Upper lobe of right lung (tissue), 1 donor: ENCODE results near the gene SMAP2. TPM values are rescaled to one million over a fixed set of nuclear protein-coding genes. Genes with fewer than 3 reads are reported as not detected.
A peak's percentile ranks its signal among the peaks of the same experiment; 100 is the strongest.
"Not testable (repeated sequence)": the region's sequence is repeated elsewhere in the genome, so short reads cannot be mapped to it uniquely, and the experiment has no call there.

Experiments used
- ATAC-seq: fragments of 200-7000 bp; cut with Tn5 transposase; one replicate; pipeline ENCODE4 v1.9.1; 2020; ENCODE audit warnings: mild to moderate bottlenecking, moderate library complexity
- DNase-seq: peaks from one replicate; pipeline ENCODE4 v3.0.0-alpha.2; 2020
- H3K27ac ChIP-seq: fragments of 200-600 bp; one replicate; pipeline ENCODE4 v1.8.0; 2022
- H3K27me3 ChIP-seq: fragments of 200-600 bp; one replicate; pipeline ENCODE4 v1.8.0; 2022; ENCODE audit warnings: mild to moderate bottlenecking
- H3K36me3 ChIP-seq: fragments of 200-600 bp; one replicate; pipeline ENCODE4 v1.8.0; 2022
- H3K4me1 ChIP-seq: fragments of 200-600 bp; one replicate; pipeline ENCODE4 v1.8.0; 2022
- H3K4me3 ChIP-seq: fragments of 200-600 bp; one replicate; pipeline ENCODE4 v1.8.0; 2022; ENCODE audit warnings: mild to moderate bottlenecking
- H3K9me3 ChIP-seq: fragments of 200-600 bp; one replicate; pipeline ENCODE4 v1.8.0; 2022
- CTCF ChIP-seq: fragments of 200-600 bp; IDR thresholded peaks from one replicate; pipeline ENCODE4 v1.8.0; 2022; ENCODE audit warnings: antibody characterized with exemption
- intact Hi-C: fragments of 100-400 bp; cut with DNase I; formaldehyde crosslinking; loops from one replicate; pipeline ENCODE4 v1.11.0; 2022
- total RNA-seq: library from RNA; stranded (reverse); fragmentation: NEBNext Ultra II Directional; extraction: Animal tissue kit (Norgen Biotek cat#: 25700); gene quantifications from one replicate; pipeline ENCODE4 v1.2.1, GENCODE V29; 2021
- donor health status: DM: no; HTN: yes; CAD: no; lungs with severe emphysema.

Gene SMAP2
- total RNA-seq, 1 donor from 2014 or later, result 55.3 TPM

GRCh38 chr1:40385437-40386358 is 12.2 kb downstream of the SMAP2 start:
- Histone ChIP-seq H3K4me1 (peaks cover 75% of the 10 kb centered on the region), H3K36me3 (no peaks in the 10 kb centered on the region), H3K27ac (peak overlapping the region; percentile 83), H3K9me3 (no peaks in the 10 kb centered on the region), H3K27me3 (no peaks in the 10 kb centered on the region), H3K4me3 (peak overlapping the region; percentile 2)
- intact Hi-C loops, result no loop called here
- TF ChIP-seq CTCF, result no peak
- DNase-seq (no peak), ATAC-seq (peak; percentile 74)

- DNase-seq, result no peak
- ATAC-seq, result no peak
- H3K9me3 ChIP-seq, result no peaks in the 10 kb centered on the region
- no peaks in the 10 kb centered on the region for H3K36me3 ChIP-seq
- TF ChIP-seq CTCF, result no peak
- peak overlapping the region; percentile 2 for H3K4me3 ChIP-seq
- H3K27ac ChIP-seq, result peak overlapping the region; percentile 83
- H3K27me3 ChIP-seq, result no peaks in the 10 kb centered on the region
- H3K4me1 ChIP-seq, result peaks cover 75% of the 10 kb centered on the region
- intact Hi-C loops, result no loop called here
These were observed 12.8 kb downstream of the SMAP2 start for GRCh38 chr1:40386359-40386723.

- no peak for ATAC-seq
- Histone ChIP-seq H3K27ac (peak overlapping the region; percentile 83), H3K9me3 (no peaks in the 10 kb centered on the region), H3K27me3 (no peaks in the 10 kb centered on the region), H3K36me3 (no peaks in the 10 kb centered on the region), H3K4me1 (peaks cover 77% of the 10 kb centered on the region), H3K4me3 (no peak overlapping the region)
- TF ChIP-seq CTCF, result no peak
- DNase-seq, result no peak
- intact Hi-C loops, result no loop called here
These were observed 13.3 kb downstream of the SMAP2 start for GRCh38 chr1:40386796-40387195.

- peaks cover 77% of the 10 kb centered on the region for H3K4me1 ChIP-seq
- ATAC-seq, DNase-seq, H3K27me3 ChIP-seq, H3K36me3 ChIP-seq, H3K4me3 ChIP-seq, intact Hi-C loops, H3K9me3 ChIP-seq: not testable (repeated sequence)
- H3K27ac ChIP-seq, result peak overlapping the region; percentile 83
These were observed 14.1 kb downstream of the SMAP2 start for GRCh38 chr1:40387381-40388306.

- ATAC-seq, DNase-seq, H3K9me3 ChIP-seq, H3K4me3 ChIP-seq, H3K36me3 ChIP-seq, intact Hi-C loops, H3K27me3 ChIP-seq: not testable (repeated sequence)
- Histone ChIP-seq H3K4me1 (peaks cover 73% of the 10 kb centered on the region), H3K27ac (peak overlapping the region; percentile 59)
These were observed 15.2 kb downstream of the SMAP2 start for GRCh38 chr1:40388456-40389321.

GRCh38 chr1:40389322-40389803 is 15.8 kb downstream of the SMAP2 start:
- ATAC-seq (no peak), DNase-seq (no peak)
- no peak overlapping the region for H3K4me3 ChIP-seq
- TF ChIP-seq CTCF, result no peak
- H3K9me3 ChIP-seq, result no peaks in the 10 kb centered on the region
- intact Hi-C loops, result no loop called here
- H3K27me3 ChIP-seq, result no peaks in the 10 kb centered on the region
- H3K4me1 ChIP-seq, result peaks cover 67% of the 10 kb centered on the region
- no peaks in the 10 kb centered on the region for H3K36me3 ChIP-seq
- peak overlapping the region; percentile 59 for H3K27ac ChIP-seq
